Glutamatergic neuron (in vitro differentiated cells): Measurements from ENCODE around the gene DGKG. TPM values are rescaled to one million over a fixed set of nuclear protein-coding genes. Genes with fewer than 3 reads are reported as not detected.

Experiments used
- DNase-seq: peaks from one replicate; pipeline ENCODE4 v3.0.0; 2022
- H3K27ac Mint-ChIP-seq: one replicate; pipeline ENCODE4 v1.8.0; 2020; ENCODE audit warnings: mild to moderate bottlenecking, mixed read lengths, inconsistent platforms; ENCODE audit not compliant: unreplicated experiment
- H3K27me3 Mint-ChIP-seq: one replicate; pipeline ENCODE4 v1.8.0; 2020; ENCODE audit warnings: mild to moderate bottlenecking, moderate library complexity, mixed read lengths, inconsistent platforms; ENCODE audit not compliant: unreplicated experiment
- H3K36me3 Mint-ChIP-seq: one replicate; pipeline ENCODE4 v1.8.0; 2020; ENCODE audit warnings: mild to moderate bottlenecking, mixed read lengths, inconsistent platforms; ENCODE audit not compliant: unreplicated experiment
- H3K4me1 Mint-ChIP-seq: one replicate; pipeline ENCODE4 v1.8.0; 2020; ENCODE audit warnings: mild to moderate bottlenecking, low read depth, mixed read lengths, inconsistent platforms; ENCODE audit not compliant: unreplicated experiment
- H3K4me3 Mint-ChIP-seq: one replicate; pipeline ENCODE4 v1.8.0; 2020; ENCODE audit warnings: mild to moderate bottlenecking, mixed read lengths, inconsistent platforms; ENCODE audit not compliant: unreplicated experiment
- H3K9me3 Mint-ChIP-seq: one replicate; pipeline ENCODE4 v1.8.0; 2020; ENCODE audit warnings: mild to moderate bottlenecking, moderate library complexity, mixed read lengths, inconsistent platforms; ENCODE audit not compliant: unreplicated experiment
- CTCF ChIP-seq: fragments of 200-600 bp; sonication (generic); IDR thresholded peaks from one replicate; pipeline ENCODE4 v1.5.0; 2021; ENCODE audit not compliant: partially characterized antibody, unreplicated experiment
- total RNA-seq: library from RNA; stranded (reverse); fragmentation: NEBNext Ultra II Directional; extraction: Animal tissue kit (Norgen Biotek cat#: 25700); gene quantifications from one replicate; pipeline ENCODE4 v1.2.1, GENCODE V29; 2021; ENCODE audit not compliant: unreplicated experiment

Gene DGKG
- total RNA-seq, 1 donor from 2014 or later = 24.1 TPM

GRCh38 chr3:186317478-186317877, 44.6 kb downstream of the DGKG start:
- H3K27me3 Mint-ChIP-seq = no peaks in the 10 kb centered on the region
- H3K36me3 Mint-ChIP-seq = no peaks in the 10 kb centered on the region
- H3K4me1 Mint-ChIP-seq = peaks cover 12% of the 10 kb centered on the region
- no peak for DNase-seq
- H3K4me3 Mint-ChIP-seq = no peak overlapping the region
- H3K9me3 Mint-ChIP-seq = peaks cover 5% of the 10 kb centered on the region
- TF ChIP-seq CTCF = no peak
- no peak overlapping the region for H3K27ac Mint-ChIP-seq

- Mint-ChIP-seq H3K36me3 (no peaks in the 10 kb centered on the region), H3K4me3 (no peak overlapping the region), H3K27ac (no peak overlapping the region), H3K9me3 (peaks cover 5% of the 10 kb centered on the region), H3K4me1 (peaks cover 15% of the 10 kb centered on the region), H3K27me3 (no peaks in the 10 kb centered on the region)
- TF ChIP-seq CTCF = no peak
- no peak for DNase-seq
Observed at GRCh38 chr3:186316666-186317260, 45.3 kb downstream of the DGKG start.

GRCh38 chr3:186315581-186316354, 46.3 kb downstream of the DGKG start:
- H3K36me3 Mint-ChIP-seq = no peaks in the 10 kb centered on the region
- peaks cover 5% of the 10 kb centered on the region for H3K9me3 Mint-ChIP-seq
- no peak overlapping the region for H3K4me3 Mint-ChIP-seq
- peaks cover 9% of the 10 kb centered on the region for H3K4me1 Mint-ChIP-seq
- H3K27ac Mint-ChIP-seq = no peak overlapping the region
- TF ChIP-seq CTCF = no peak
- H3K27me3 Mint-ChIP-seq = no peaks in the 10 kb centered on the region
- DNase-seq = no peak

- DNase-seq = no peak
- H3K27ac Mint-ChIP-seq = no peak overlapping the region
- peaks cover 7% of the 10 kb centered on the region for H3K4me1 Mint-ChIP-seq
- H3K9me3 Mint-ChIP-seq = peaks cover 5% of the 10 kb centered on the region
- no peak for TF ChIP-seq CTCF
- H3K4me3 Mint-ChIP-seq = no peak overlapping the region
- no peaks in the 10 kb centered on the region for H3K27me3 Mint-ChIP-seq
- H3K36me3 Mint-ChIP-seq = no peaks in the 10 kb centered on the region
Observed at GRCh38 chr3:186314896-186315295, 47.1 kb downstream of the DGKG start.

GRCh38 chr3:186311441-186311840, 50.6 kb downstream of the DGKG start:
- peaks cover 19% of the 10 kb centered on the region for H3K4me1 Mint-ChIP-seq
- no peaks in the 10 kb centered on the region for H3K9me3 Mint-ChIP-seq
- TF ChIP-seq CTCF = no peak
- H3K27ac Mint-ChIP-seq = no peak overlapping the region
- H3K36me3 Mint-ChIP-seq = no peaks in the 10 kb centered on the region
- H3K4me3 Mint-ChIP-seq = no peak overlapping the region
- H3K27me3 Mint-ChIP-seq = no peaks in the 10 kb centered on the region
- no peak for DNase-seq
